Uterus (tissue), 4 donors: ENCODE measurements around the gene RREB1. TPM values are rescaled to one million over a fixed set of nuclear protein-coding genes. Genes with fewer than 3 reads are reported as not detected.

Experiments
- DNase-seq, 2 donors: peaks; one replicate each; pipeline ENCODE4 v3.0.0-alpha.2; 2019 to 2020
- H3K27ac ChIP-seq, 2 donors: fragments of 200-600 bp; sonication (generic); 1 replicate in 1 of 2; 2 replicates in 1 of 2; pipeline ENCODE4 v1.5.1; 2016 to 2018
- H3K27me3 ChIP-seq, 2 donors: fragments of 200-600 bp; sonication (generic); one replicate each; pipeline ENCODE4 v1.5.1; 2018 to 2019; ENCODE audit warnings: control low read depth in 1 of 2
- H3K36me3 ChIP-seq, 2 donors: fragments of 200-600 bp; sonication (generic); one replicate each; pipeline ENCODE4 v1.5.1; 2019; ENCODE audit warnings: control low read depth in 1 of 2
- H3K4me1 ChIP-seq, 2 donors: fragments of 200-600 bp; sonication (generic); one replicate each; pipeline ENCODE4 v1.5.1; 2018 to 2019; ENCODE audit warnings: control low read depth in 1 of 2
- H3K4me3 ChIP-seq, 2 donors: fragments of 200-600 bp; sonication (generic); 1 replicate in 1 of 2; 2 replicates in 1 of 2; pipeline ENCODE4 v1.5.1; 2018 to 2019; ENCODE audit warnings: mild to moderate bottlenecking in 1 of 2
- H3K9me3 ChIP-seq, 2 donors: fragments of 200-600 bp; sonication (generic); one replicate each; pipeline ENCODE4 v1.5.1; 2019; ENCODE audit warnings: control low read depth in 1 of 2
- CTCF ChIP-seq, 4 experiments: fragments of 200-600 bp in 2 of 4; fragments of 450-650 bp in 2 of 4; sonication (generic) in 2 of 4; IDR thresholded peaks; one replicate each; pipeline ENCODE4 v1.5.1; 2016 to 2019; ENCODE audit warnings: antibody characterized with exemption in 4 of 4, mild to moderate bottlenecking in 2 of 4, moderate library complexity in 1 of 4
- POLR2A ChIP-seq, 2 donors: fragments of 450-650 bp; IDR thresholded peaks; one replicate each; pipeline ENCODE4 v1.6.1; 2016; ENCODE audit warnings: antibody characterized with exemption in 2 of 2, mild to moderate bottlenecking in 1 of 2, moderate library complexity in 1 of 2
- intact Hi-C: fragments of 100-400 bp; cut with DNase I; formaldehyde crosslinking; loops from one replicate; pipeline ENCODE4 v1.15.1; 2023; ENCODE audit warnings: low total_unique reads
- total RNA-seq, 4 donors: library from RNA; depleted of rRNA in 3 of 4; stranded (reverse); fragments of >200 nt in 3 of 4; gene quantifications; one replicate each; pipeline versions ENCODE4 v1.1.0 to v1.2.4, GENCODE V29; 2014 to 2023
- donor health status: DM: yes; HTN: yes; CAD: no.

RREB1 gene
- total RNA-seq, 4 donors from 2014 or later = 15.1 to 65.9 (median 22.7) TPM

GRCh38 chr6:7246401-7247178 lies 138.8 kb downstream of the RREB1 start:
- H3K36me3 ChIP-seq = no peaks in the 10 kb centered on the region
- H3K4me1 ChIP-seq = no peaks in the 10 kb centered on the region
- TF ChIP-seq POLR2A (IDR thresholded peaks at IDR 0.05) (no peak), CTCF (IDR thresholded peaks at IDR 0.05) (no peak)
- no peak overlapping the region for H3K27ac ChIP-seq
- H3K27me3 ChIP-seq = no peaks in the 10 kb centered on the region
- DNase-seq = no peak
- intact Hi-C loops = loop anchor here (10.0 kb wide), 1 partner anchor 522 kb away; no protein-coding TSS in a partner anchor
- no peak overlapping the region for H3K4me3 ChIP-seq
- no peaks in the 10 kb centered on the region for H3K9me3 ChIP-seq

- Histone ChIP-seq H3K36me3 (no peaks in the 10 kb centered on the region), H3K4me3 (no peak overlapping the region), H3K27me3 (no peaks in the 10 kb centered on the region), H3K4me1 (no peaks in the 10 kb centered on the region), H3K9me3 (no peaks in the 10 kb centered on the region), H3K27ac (no peak overlapping the region)
- intact Hi-C loops = loop anchor here (10.0 kb wide), 1 partner anchor 522 kb away; no protein-coding TSS in a partner anchor
- TF ChIP-seq CTCF (IDR thresholded peaks at IDR 0.05) (no peak), POLR2A (IDR thresholded peaks at IDR 0.05) (no peak)
- DNase-seq = no peak
These were observed 139.4 kb downstream of the RREB1 start for GRCh38 chr6:7247179-7247456.

- H3K27me3 ChIP-seq = no peaks in the 10 kb centered on the region
- H3K4me3 ChIP-seq = no peak overlapping the region
- no peak overlapping the region for H3K27ac ChIP-seq
- intact Hi-C loops = loop anchor here (10.0 kb wide), 1 partner anchor 523 kb away; no protein-coding TSS in a partner anchor
- no peaks in the 10 kb centered on the region for H3K36me3 ChIP-seq
- no peaks in the 10 kb centered on the region for H3K4me1 ChIP-seq
- no peaks in the 10 kb centered on the region for H3K9me3 ChIP-seq
- TF ChIP-seq POLR2A (IDR thresholded peaks at IDR 0.05) (no peak), CTCF (IDR thresholded peaks at IDR 0.05) (no peak)
- DNase-seq = no peak
These were observed 140.1 kb downstream of the RREB1 start for GRCh38 chr6:7247828-7248227.

GRCh38 chr6:7249391-7249790 lies 141.6 kb downstream of the RREB1 start:
- Histone ChIP-seq H3K9me3 (no peaks in the 10 kb centered on the region), H3K4me3 (no peak overlapping the region), H3K4me1 (no peaks in the 10 kb centered on the region), H3K27me3 (no peaks in the 10 kb centered on the region), H3K36me3 (no peaks in the 10 kb centered on the region), H3K27ac (no peak overlapping the region)
- intact Hi-C loops = loop anchor here (10.0 kb wide), 1 partner anchor 525 kb away; no protein-coding TSS in a partner anchor
- DNase-seq = no peak
- TF ChIP-seq CTCF (IDR thresholded peaks at IDR 0.05) = no peak
- TF ChIP-seq POLR2A (IDR thresholded peaks at IDR 0.05) = no peak

- Histone ChIP-seq H3K4me1 (no peaks in the 10 kb centered on the region), H3K4me3 (no peak overlapping the region), H3K36me3 (no peaks in the 10 kb centered on the region), H3K27me3 (no peaks in the 10 kb centered on the region), H3K9me3 (no peaks in the 10 kb centered on the region), H3K27ac (no peak overlapping the region)
- intact Hi-C loops = loop anchor here (10.0 kb wide), 1 partner anchor 525 kb away; no protein-coding TSS in a partner anchor
- no peak for DNase-seq
- TF ChIP-seq POLR2A (IDR thresholded peaks at IDR 0.05) (no peak), CTCF (IDR thresholded peaks at IDR 0.05) (no peak)
These were observed 142.3 kb downstream of the RREB1 start for GRCh38 chr6:7249946-7250643.
